Fibroblast of the aortic adventitia (primary cell): Measurements from ENCODE around the gene XYLT2. TPM values are rescaled to one million over a fixed set of nuclear protein-coding genes. Genes with fewer than 3 reads are reported as not detected.
A peak's percentile ranks its signal among the peaks of the same experiment; 100 is the strongest.

ENCODE experiments used
- DNase-seq: peaks from one replicate; pipeline ENCODE4 v3.0.0-alpha.2; 2010; ENCODE audit warnings: low read depth
- H3K4me3 ChIP-seq: 2 replicates; pipeline ENCODE4 v1.5.1; 2011; ENCODE audit warnings: low read depth, mild to moderate bottlenecking, control low read depth, low read length, moderate library complexity
- CTCF ChIP-seq: IDR thresholded peaks from 2 replicates; pipeline ENCODE4 v1.5.1; 2011; ENCODE audit warnings: mild to moderate bottlenecking, low read length, control low read depth, inconsistent platforms; ENCODE audit not compliant: insufficient read depth
- total RNA-seq: library from RNA; depleted of rRNA; stranded (reverse); fragments of >200 nt; gene quantifications from 2 replicates; pipeline ENCODE4 v1.2.3, GENCODE V29; 2012; ENCODE audit warnings: low replicate concordance

XYLT2 gene
- total RNA-seq, 1 donor: 33.9 TPM

GRCh38 chr17:50364715-50365114, 18.8 kb downstream of the XYLT2 start:
- no peak for TF ChIP-seq CTCF
- no peak for DNase-seq

GRCh38 chr17:50365165-50365564, 19.2 kb downstream of the XYLT2 start:
- no peak for DNase-seq
- H3K4me3 ChIP-seq: no peak overlapping the region
- no peak for TF ChIP-seq CTCF

More at GRCh38 chr17:50364715-50365114, 18.8 kb downstream of the XYLT2 start:
- no peak overlapping the region for H3K4me3 ChIP-seq

- no peak for TF ChIP-seq CTCF
- H3K4me3 ChIP-seq: no peak overlapping the region
- DNase-seq: no peak
Measured at GRCh38 chr17:50365649-50366393, 19.9 kb downstream of the XYLT2 start.

- no peak for TF ChIP-seq CTCF
- H3K4me3 ChIP-seq: no peak overlapping the region
- DNase-seq: no peak
Measured at GRCh38 chr17:50367401-50367800, 21.5 kb downstream of the XYLT2 start.

- DNase-seq: no peak
- no peak overlapping the region for H3K4me3 ChIP-seq
- TF ChIP-seq CTCF: no peak
Measured at GRCh38 chr17:50370052-50370451, 24.1 kb downstream of the XYLT2 start.

GRCh38 chr17:50371526-50371925, 25.6 kb downstream of the XYLT2 start:
- H3K4me3 ChIP-seq: peak overlapping the region; percentile 100
- no peak for TF ChIP-seq CTCF
- DNase-seq: no peak
